SK-N-SH (cell line): ENCODE data around the gene THEMIS2.

Experiments used
- RCOR1 ChIP-seq: fragments of 150-350 bp; IDR thresholded peaks from 2 replicates; pipeline ENCODE4 v1.6.1; 2017; ENCODE audit warnings: antibody characterized with exemption, low read length
- RXRA ChIP-seq: IDR thresholded peaks from 2 replicates; pipeline ENCODE4 v1.4.0; 2012; ENCODE audit warnings: low read depth, mild to moderate bottlenecking, borderline replicate concordance
- SIN3A ChIP-seq: IDR thresholded peaks from 2 replicates; pipeline ENCODE4 v1.6.1; 2012; ENCODE audit warnings: low read depth, mild to moderate bottlenecking, low read length, moderate library complexity, borderline replicate concordance
- YY1 ChIP-seq: IDR thresholded peaks from 2 replicates; pipeline ENCODE4 v1.4.0; 2012; ENCODE audit warnings: low read depth, mild to moderate bottlenecking
- TF ChIP-seq, protein P1 (sequence below): fragments of 200-600 bp; sonication (generic); IDR thresholded peaks from 2 replicates; pipeline ENCODE4 v1.6.1; 2017; ENCODE audit warnings: antibody characterized with exemption, mild to moderate bottlenecking, moderate library complexity
- TF ChIP-seq, protein P2 (sequence below): IDR thresholded peaks from 2 replicates; pipeline ENCODE4; 2012

DNA sequence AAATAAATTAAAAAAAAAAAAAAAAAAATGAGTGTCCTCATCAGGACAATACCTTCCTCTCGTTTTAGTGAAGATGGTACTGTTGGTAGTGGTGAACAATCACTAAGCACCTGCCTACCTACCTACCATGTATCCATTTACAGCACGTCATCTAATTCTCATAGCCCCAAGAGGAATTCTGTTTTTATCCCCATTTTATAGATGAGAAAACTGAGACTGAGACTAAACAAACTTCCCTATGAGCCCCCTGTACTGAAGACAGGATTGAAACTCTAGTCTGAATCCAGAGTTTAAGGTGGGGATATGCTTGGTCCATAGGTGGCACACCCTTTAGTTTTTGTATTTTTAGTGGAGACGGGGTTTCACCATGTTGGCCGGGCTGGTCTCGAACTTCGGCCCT lies 17.3 kb upstream of the THEMIS2 start:
- TF ChIP-seq RXRA: no peak
- TF ChIP-seq, protein P1, sequence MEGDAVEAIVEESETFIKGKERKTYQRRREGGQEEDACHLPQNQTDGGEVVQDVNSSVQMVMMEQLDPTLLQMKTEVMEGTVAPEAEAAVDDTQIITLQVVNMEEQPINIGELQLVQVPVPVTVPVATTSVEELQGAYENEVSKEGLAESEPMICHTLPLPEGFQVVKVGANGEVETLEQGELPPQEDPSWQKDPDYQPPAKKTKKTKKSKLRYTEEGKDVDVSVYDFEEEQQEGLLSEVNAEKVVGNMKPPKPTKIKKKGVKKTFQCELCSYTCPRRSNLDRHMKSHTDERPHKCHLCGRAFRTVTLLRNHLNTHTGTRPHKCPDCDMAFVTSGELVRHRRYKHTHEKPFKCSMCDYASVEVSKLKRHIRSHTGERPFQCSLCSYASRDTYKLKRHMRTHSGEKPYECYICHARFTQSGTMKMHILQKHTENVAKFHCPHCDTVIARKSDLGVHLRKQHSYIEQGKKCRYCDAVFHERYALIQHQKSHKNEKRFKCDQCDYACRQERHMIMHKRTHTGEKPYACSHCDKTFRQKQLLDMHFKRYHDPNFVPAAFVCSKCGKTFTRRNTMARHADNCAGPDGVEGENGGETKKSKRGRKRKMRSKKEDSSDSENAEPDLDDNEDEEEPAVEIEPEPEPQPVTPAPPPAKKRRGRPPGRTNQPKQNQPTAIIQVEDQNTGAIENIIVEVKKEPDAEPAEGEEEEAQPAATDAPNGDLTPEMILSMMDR: no peak
- no peak for TF ChIP-seq RCOR1
- TF ChIP-seq, protein P2, sequence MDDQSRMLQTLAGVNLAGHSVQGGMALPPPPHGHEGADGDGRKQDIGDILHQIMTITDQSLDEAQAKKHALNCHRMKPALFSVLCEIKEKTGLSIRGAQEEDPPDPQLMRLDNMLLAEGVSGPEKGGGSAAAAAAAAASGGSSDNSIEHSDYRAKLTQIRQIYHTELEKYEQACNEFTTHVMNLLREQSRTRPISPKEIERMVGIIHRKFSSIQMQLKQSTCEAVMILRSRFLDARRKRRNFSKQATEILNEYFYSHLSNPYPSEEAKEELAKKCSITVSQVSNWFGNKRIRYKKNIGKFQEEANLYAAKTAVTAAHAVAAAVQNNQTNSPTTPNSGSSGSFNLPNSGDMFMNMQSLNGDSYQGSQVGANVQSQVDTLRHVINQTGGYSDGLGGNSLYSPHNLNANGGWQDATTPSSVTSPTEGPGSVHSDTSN: no peak
- no peak for TF ChIP-seq YY1
- no peak for TF ChIP-seq SIN3A
